H1 (cell line): ENCODE data around the gene DDX1. TPM values are rescaled to one million over a fixed set of nuclear protein-coding genes. Genes with fewer than 3 reads are reported as not detected.

Experiments
- SRF ChIP-seq: IDR thresholded peaks from 2 replicates; pipeline ENCODE4 v1.6.1; 2011; ENCODE audit warnings: mild to moderate bottlenecking, low read depth, low read length, moderate library complexity
- polyA plus RNA-seq, 7 experiments: library from polyadenylated mRNA; depleted of rRNA in 3 of 7; stranded (reverse) in 5 of 7; unstranded in 2 of 7; fragments of >200 nt in 5 of 7; fragments of 200-250 nt in 2 of 7; gene quantifications; 1 replicate in 5 of 7; 2 replicates in 1 of 7; 4 replicates in 1 of 7; pipeline versions ENCODE4 v1.2.1 to v1.2.3, GENCODE V29; 2011 to 2013; ENCODE audit warnings: missing spikeins in 2 of 7, mixed read lengths in 2 of 7
- total RNA-seq: library from RNA; stranded (reverse); fragmentation: NEBNext Ultra II Directional; extraction: Animal tissue kit (Norgen Biotek cat#: 25700); gene quantifications from 2 replicates; pipeline ENCODE4 v1.2.1, GENCODE V29; 2021

DDX1 gene
- total and polyA plus RNA-seq, 2 of the 8 experiments (the other 6 are each of a cell fraction or from before 2014, with no cell fraction given) = 51.1 to 161 TPM

- no peak for TF ChIP-seq SRF
Measured at GRCh38 chr2:15562354-15563031, 29.2 kb upstream of the DDX1 start (continued).
